Glomerular visceral epithelial cell (primary cell): ENCODE data around the gene CNOT6L.

Source experiments
- DNase-seq: peaks from one replicate; pipeline ENCODE4 v3.0.0-alpha.2; 2016; ENCODE audit errors: extremely low spot score

Gene CNOT6L

GRCh38 chr4:77820649-77821561 is 1.7 kb upstream of the CNOT6L start:
- no peak for DNase-seq

GRCh38 chr4:77819843-77820648 is 878 bp upstream of the CNOT6L start:
- peak; percentile 88 for DNase-seq

- peak; percentile 23 for DNase-seq
These were observed 255 bp upstream of the CNOT6L start for GRCh38 chr4:77819404-77819842.

GRCh38 chr4:77818073-77818601 is 1.0 kb downstream of the CNOT6L start:
- peak; percentile 86 for DNase-seq

- peak; percentile 50 for DNase-seq
These were observed 1.7 kb downstream of the CNOT6L start for GRCh38 chr4:77817304-77818072.

- DNase-seq = no peak
These were observed 2.6 kb downstream of the CNOT6L start for GRCh38 chr4:77816546-77816945.

- no peak for DNase-seq
These were observed 3.5 kb downstream of the CNOT6L start for GRCh38 chr4:77815636-77816035.

GRCh38 chr4:77805840-77806239 is 13.3 kb downstream of the CNOT6L start:
- DNase-seq = no peak

GRCh38 chr4:77804471-77804870 is 14.7 kb downstream of the CNOT6L start:
- no peak for DNase-seq

- DNase-seq = no peak
These were observed 16.8 kb downstream of the CNOT6L start for GRCh38 chr4:77802402-77802801.

- DNase-seq = no peak
These were observed 17.9 kb downstream of the CNOT6L start for GRCh38 chr4:77801260-77801608.

- no peak for DNase-seq
These were observed 18.5 kb downstream of the CNOT6L start for GRCh38 chr4:77800483-77801259.

- no peak for DNase-seq
These were observed 19.1 kb downstream of the CNOT6L start for GRCh38 chr4:77800077-77800476.

- DNase-seq = no peak
These were observed 20.8 kb downstream of the CNOT6L start for GRCh38 chr4:77798385-77798784.

GRCh38 chr4:77797239-77797638 is 21.9 kb downstream of the CNOT6L start:
- DNase-seq = peak; percentile 36

- no peak for DNase-seq
These were observed 23.8 kb downstream of the CNOT6L start for GRCh38 chr4:77795326-77795725.

- DNase-seq = no peak
These were observed 29.0 kb downstream of the CNOT6L start for GRCh38 chr4:77790146-77790545.

GRCh38 chr4:77788990-77789389 is 30.2 kb downstream of the CNOT6L start:
- DNase-seq = no peak

GRCh38 chr4:77787969-77788368 is 31.2 kb downstream of the CNOT6L start:
- no peak for DNase-seq

- DNase-seq = no peak
These were observed 33.5 kb downstream of the CNOT6L start for GRCh38 chr4:77785669-77786068.

- DNase-seq = no peak
These were observed 35.3 kb downstream of the CNOT6L start for GRCh38 chr4:77783895-77784294.
